Keratinocyte (primary cell): ENCODE data around the gene HECA.

Source experiments
- EZH2 ChIP-seq: IDR thresholded peaks from one replicate; pipeline ENCODE4 v1.6.1; 2012; ENCODE audit warnings: inconsistent platforms, mild to moderate bottlenecking, low read length, moderate library complexity
- TF ChIP-seq, protein P1 (sequence below), 3 experiments: IDR thresholded peaks in 1 of 3; conservative IDR thresholded peaks in 1 of 3; optimal IDR thresholded peaks in 1 of 3; 2 replicates in 2 of 3; 3 replicates in 1 of 3; pipeline versions ENCODE3 to v1.5.1; 2011; ENCODE audit warnings: low read length in 3 of 3, mild to moderate bottlenecking in 3 of 3, moderate library complexity in 2 of 3, control low read depth in 1 of 3, inconsistent platforms in 1 of 3; ENCODE audit not compliant: insufficient read depth in 2 of 3; ENCODE audit errors: extremely low read depth in 1 of 3

DNA sequence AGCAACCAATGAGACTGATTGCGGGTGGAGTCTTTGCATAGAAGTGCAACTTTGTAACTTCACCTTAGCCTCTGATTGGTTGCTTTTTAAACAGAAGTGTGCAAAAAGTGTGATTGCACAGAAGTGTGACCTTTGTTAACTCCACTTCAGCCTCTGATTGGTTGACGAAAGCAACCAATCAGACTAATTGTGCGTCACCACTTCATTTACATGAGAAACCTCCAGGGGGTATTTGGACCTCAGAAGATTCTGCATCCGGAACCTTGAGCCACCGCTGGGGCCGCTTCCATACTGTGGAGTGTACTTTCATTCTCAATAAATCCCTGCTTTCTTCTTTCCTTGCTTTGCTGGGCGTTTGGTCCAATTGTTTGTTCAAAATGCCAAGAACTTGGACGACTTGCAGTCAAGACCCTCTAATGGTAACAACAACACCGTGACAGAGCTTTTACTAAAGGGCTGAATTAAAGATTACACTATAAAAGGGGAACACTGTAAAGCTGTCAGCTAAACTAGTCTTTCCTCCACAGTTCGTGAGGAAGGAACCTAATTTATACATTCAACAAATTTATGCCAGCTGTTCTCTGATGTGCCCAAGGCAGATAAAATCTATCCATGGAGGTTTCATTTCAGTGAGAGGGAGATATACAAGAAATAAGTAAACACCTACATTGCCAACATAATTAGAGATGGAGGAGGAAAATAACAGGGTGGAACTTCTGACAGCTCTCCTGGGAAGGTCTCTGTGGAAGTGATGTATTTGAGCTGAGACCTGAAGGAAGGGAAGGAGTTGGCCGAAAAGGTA, 1.4 kb upstream of the HECA start:
- TF ChIP-seq EZH2 = no peak
- TF ChIP-seq, protein P1, sequence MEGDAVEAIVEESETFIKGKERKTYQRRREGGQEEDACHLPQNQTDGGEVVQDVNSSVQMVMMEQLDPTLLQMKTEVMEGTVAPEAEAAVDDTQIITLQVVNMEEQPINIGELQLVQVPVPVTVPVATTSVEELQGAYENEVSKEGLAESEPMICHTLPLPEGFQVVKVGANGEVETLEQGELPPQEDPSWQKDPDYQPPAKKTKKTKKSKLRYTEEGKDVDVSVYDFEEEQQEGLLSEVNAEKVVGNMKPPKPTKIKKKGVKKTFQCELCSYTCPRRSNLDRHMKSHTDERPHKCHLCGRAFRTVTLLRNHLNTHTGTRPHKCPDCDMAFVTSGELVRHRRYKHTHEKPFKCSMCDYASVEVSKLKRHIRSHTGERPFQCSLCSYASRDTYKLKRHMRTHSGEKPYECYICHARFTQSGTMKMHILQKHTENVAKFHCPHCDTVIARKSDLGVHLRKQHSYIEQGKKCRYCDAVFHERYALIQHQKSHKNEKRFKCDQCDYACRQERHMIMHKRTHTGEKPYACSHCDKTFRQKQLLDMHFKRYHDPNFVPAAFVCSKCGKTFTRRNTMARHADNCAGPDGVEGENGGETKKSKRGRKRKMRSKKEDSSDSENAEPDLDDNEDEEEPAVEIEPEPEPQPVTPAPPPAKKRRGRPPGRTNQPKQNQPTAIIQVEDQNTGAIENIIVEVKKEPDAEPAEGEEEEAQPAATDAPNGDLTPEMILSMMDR (optimal IDR thresholded peaks at IDR 0.05 in 1 of 3, IDR thresholded peaks at IDR 0.05 in 1 of 3, conservative IDR thresholded peaks at IDR 0.05 in 1 of 3; ENCODE audit: extremely low read depth in 1 of 3, insufficient read depth in 2 of 3, low read length in 3 of 3) = peak in 1 of 3 experiments; percentile 3
